ENCODE results near the gene THOC2. TPM values are rescaled to one million over a fixed set of nuclear protein-coding genes. Genes with fewer than 3 reads are reported as not detected.
"Not testable (repeated sequence)": the region's sequence is repeated elsewhere in the genome, so short reads cannot be mapped to it uniquely, and the experiment has no call there.

Gene THOC2
- total RNA-seq, 4 donors from 2014 or later: 60.3 to 81.8 (median 67.7) TPM

DNA sequence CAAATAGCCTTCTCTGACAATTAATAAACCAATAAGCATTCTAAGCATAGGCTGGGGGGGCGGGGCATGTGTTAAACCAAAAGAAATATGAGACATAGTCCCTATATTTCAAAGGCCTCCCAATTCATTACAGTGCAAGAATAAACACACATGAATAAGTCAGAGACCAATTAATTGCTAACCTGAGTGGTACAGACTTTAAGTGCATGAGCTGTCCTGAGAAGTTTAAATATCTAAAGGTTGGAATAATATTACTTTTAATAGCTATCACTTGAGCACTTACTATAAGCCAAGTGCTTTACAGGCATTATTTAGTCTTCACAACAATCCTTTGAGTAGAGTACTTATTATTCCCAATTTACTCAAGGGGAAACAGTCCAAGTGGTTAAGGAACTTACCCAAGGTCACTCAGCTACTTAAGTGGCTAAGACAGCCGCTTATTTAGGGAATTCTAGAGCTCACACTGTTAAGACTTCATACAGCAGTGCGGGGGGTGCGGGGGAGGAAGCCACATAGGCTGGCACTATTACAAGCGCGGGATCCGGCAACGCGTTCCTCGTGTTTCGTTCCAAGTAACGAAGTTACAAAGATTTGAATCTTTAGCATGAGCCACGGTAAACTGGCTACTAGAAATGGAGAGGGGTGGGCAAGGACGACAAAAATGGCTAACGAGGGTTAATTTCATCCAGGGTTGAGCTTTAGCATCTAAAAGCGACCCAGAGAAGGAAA is 1.4 kb downstream of the THOC2 start:
- no peak for DNase-seq (ENCODE audit: low spot score in 2 of 2)
- intact Hi-C loops (cut with DNase I; ENCODE audit: low total_unique reads): no loop called here
- peak overlapping the region; percentile 62 for H3K4me3 ChIP-seq (ENCODE audit: low read depth, poor library complexity, severe bottlenecking)
- WGBS, 2 donors: 7 to 29% methylated on average over 16 of the region's 16 CpGs
- TF ChIP-seq POLR2A (IDR thresholded peaks at IDR 0.05): no peak
- TF ChIP-seq, protein P1, sequence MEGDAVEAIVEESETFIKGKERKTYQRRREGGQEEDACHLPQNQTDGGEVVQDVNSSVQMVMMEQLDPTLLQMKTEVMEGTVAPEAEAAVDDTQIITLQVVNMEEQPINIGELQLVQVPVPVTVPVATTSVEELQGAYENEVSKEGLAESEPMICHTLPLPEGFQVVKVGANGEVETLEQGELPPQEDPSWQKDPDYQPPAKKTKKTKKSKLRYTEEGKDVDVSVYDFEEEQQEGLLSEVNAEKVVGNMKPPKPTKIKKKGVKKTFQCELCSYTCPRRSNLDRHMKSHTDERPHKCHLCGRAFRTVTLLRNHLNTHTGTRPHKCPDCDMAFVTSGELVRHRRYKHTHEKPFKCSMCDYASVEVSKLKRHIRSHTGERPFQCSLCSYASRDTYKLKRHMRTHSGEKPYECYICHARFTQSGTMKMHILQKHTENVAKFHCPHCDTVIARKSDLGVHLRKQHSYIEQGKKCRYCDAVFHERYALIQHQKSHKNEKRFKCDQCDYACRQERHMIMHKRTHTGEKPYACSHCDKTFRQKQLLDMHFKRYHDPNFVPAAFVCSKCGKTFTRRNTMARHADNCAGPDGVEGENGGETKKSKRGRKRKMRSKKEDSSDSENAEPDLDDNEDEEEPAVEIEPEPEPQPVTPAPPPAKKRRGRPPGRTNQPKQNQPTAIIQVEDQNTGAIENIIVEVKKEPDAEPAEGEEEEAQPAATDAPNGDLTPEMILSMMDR (IDR thresholded peaks at IDR 0.05): no peak

DNA sequence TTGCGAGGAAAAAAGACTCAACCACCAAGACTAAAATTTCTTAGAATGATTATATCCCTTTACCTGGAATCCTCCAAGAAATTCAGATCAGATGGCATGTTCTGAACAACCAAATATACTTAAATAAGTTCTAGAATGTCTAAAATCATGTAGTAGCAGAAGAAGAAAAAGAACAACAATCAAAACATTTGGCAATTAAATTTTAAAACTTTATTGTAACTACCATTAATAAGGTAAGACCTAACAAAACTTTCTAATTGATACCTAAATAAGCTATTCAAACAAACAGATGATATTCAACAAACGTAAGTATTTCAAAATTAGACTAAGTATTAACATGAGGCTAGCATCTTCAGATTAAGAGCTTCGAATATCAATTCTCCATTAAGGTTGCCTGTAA is 4.3 kb downstream of the THOC2 start:
- WGBS, 2 donors: 54 to 70% methylated on average over 3 of the region's 3 CpGs
- TF ChIP-seq, protein P1 (IDR thresholded peaks at IDR 0.05): no peak
- TF ChIP-seq POLR2A (IDR thresholded peaks at IDR 0.05): no peak
- no peak for DNase-seq (ENCODE audit: low spot score in 2 of 2)
- no peak overlapping the region for H3K4me3 ChIP-seq (ENCODE audit: low read depth, poor library complexity, severe bottlenecking)
- intact Hi-C loops (cut with DNase I; ENCODE audit: low total_unique reads): no loop called here

DNA sequence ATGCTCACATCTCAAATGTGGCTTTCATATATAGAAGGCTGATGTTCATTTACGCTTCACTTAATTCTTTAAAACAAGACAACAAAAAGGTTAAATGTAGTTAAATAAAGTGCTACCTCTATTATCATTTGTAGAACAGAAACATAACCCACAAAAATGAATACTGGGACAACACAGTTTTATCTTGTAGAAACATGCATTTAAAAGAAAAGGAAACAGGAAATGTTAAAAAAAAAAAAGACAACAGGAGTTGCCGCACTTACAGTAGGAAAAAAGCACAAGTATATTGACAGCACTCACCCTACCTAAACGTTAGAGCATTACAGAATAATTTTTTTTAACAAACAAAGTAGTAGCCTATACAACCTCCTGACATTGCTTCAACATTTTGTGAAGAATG is 4.8 kb downstream of the THOC2 start:
- intact Hi-C loops (cut with DNase I; ENCODE audit: low total_unique reads): no loop called here
- H3K4me3 ChIP-seq (ENCODE audit: low read depth, poor library complexity, severe bottlenecking): no peak overlapping the region
- no peak for TF ChIP-seq POLR2A (IDR thresholded peaks at IDR 0.05)
- no peak for DNase-seq (ENCODE audit: low spot score in 2 of 2)
- 37 to 49% methylated on average over 3 of the region's 3 CpGs for WGBS, 2 donors

DNA sequence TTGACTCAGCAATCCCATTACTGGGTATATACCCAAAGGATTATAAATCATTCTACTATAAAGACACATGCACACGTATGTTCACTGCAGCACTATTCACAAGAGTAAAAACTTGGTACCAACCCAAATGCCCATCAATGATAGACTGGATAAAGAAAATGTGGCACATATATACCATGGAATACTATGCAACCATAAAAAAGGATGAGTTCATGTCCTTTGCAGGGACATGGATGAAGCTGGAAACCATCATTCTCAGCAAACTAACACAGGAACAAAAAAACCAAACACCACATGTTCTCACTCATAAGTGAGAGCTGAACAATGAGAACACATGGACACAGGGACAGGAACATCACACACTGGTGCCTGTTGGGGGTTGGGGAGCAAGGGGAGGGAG is 10.7 kb downstream of the THOC2 start:
- WGBS, 2 donors: 87 to 95% methylated on average over 1 of the region's 1 CpG
- H3K4me3 ChIP-seq (ENCODE audit: low read depth, poor library complexity, severe bottlenecking); DNase-seq (ENCODE audit: low spot score in 2 of 2); intact Hi-C loops (cut with DNase I; ENCODE audit: low total_unique reads): not testable (repeated sequence)

DNA sequence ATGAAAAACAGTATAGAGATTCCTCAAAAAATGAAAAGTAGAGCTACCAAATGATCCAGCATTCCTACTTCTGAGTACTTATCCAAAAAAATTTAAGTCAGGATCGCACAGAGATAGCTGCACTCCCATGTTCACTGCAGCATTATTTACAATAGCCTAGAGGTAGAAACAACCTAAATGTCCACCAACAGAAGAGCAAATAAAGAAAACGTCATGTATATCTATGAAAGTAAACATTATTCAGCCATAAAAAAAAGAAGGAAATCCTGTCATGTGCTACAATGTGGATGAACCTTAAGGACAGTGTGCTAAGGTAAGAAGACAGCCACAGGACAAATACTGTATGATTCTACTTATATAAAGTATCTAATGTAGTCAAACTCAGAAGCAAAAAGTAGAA is 12.4 kb downstream of the THOC2 start:
- H3K4me3 ChIP-seq (ENCODE audit: low read depth, poor library complexity, severe bottlenecking): no peak overlapping the region
- TF ChIP-seq, protein P1 (IDR thresholded peaks at IDR 0.05): no peak
- DNase-seq (ENCODE audit: low spot score in 2 of 2): no peak
- 62 to 64% methylated on average over 2 of the region's 2 CpGs for WGBS, 2 donors
- intact Hi-C loops (cut with DNase I; ENCODE audit: low total_unique reads): no loop called here

DNA sequence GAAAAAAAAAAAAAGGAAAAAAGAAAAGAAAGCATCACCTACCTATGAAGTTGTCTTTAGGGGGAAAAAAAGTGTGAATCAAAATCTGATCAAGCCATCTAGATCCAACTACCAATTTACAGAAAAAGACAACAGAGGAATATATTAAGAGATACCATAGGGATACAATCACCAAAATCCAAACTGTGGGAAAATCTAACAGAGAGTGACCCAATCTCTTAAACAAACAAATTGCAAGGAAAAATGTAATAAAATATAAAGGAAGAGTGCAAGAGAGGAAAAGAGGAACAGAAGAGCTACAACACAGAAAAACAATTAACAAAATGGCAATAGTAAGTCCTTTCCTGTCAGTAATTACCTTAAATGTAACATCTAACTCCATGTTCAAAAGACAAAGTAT is 19.0 kb downstream of the THOC2 start:
- intact Hi-C loops (cut with DNase I; ENCODE audit: low total_unique reads): no loop called here
- no peak for TF ChIP-seq POLR2A (IDR thresholded peaks at IDR 0.05)
- TF ChIP-seq, protein P1 (IDR thresholded peaks at IDR 0.05): no peak
- H3K4me3 ChIP-seq (ENCODE audit: low read depth, poor library complexity, severe bottlenecking): no peak overlapping the region
- DNase-seq (ENCODE audit: low spot score in 2 of 2): no peak

DNA sequence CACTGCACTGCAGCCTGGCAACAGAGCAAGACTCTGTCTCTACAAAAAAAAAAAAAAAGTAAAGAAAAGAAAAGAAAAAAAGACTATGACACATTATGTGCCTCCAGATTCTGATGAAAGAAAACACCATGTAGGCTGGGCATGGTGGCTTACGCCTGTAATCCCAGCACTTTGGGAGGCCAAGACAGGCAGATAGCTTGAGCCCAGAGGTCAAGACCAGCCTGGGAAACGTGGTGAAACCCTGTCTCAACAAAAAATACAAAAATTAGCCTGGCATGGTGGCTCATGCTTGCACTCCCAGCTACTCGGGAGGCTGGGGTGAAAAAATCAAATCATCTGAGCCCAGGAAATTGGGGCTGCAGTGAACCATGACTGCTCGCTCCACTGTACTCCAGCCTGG is 19.4 kb downstream of the THOC2 start:
- intact Hi-C loops (cut with DNase I; ENCODE audit: low total_unique reads): no loop called here
- WGBS, 2 donors: 76 to 82% methylated on average over 4 of the region's 4 CpGs
- no peak overlapping the region for H3K4me3 ChIP-seq (ENCODE audit: low read depth, poor library complexity, severe bottlenecking)
- TF ChIP-seq, protein P1 (IDR thresholded peaks at IDR 0.05): no peak
- TF ChIP-seq POLR2A (IDR thresholded peaks at IDR 0.05): no peak
- DNase-seq (ENCODE audit: low spot score in 2 of 2): no peak

DNA sequence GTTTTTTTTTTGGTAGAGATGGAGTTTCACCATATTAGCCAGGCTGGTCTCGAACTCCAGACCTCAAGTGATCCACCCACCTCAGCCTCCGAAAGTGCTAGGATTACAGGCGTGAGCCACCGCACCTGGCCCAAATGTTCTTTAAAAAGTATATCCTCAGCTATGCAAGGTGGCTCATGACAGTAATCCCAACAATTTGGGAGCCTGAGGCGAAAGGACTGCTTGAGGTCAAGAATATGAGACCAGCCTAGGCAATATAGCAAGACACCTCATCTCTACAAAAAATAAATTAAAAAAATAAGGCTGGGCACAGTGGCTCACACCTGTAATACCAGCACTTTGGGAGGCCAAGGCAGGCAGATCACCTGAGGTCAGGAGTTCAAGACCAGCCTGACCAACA is 21.7 kb downstream of the THOC2 start:
- intact Hi-C loops (cut with DNase I; ENCODE audit: low total_unique reads); DNase-seq (ENCODE audit: low spot score in 2 of 2); H3K4me3 ChIP-seq (ENCODE audit: low read depth, poor library complexity, severe bottlenecking): not testable (repeated sequence)
- WGBS, 2 donors: 92 to 98% methylated on average over 5 of the region's 5 CpGs
